ENCODE data around the gene PPFIA2. TPM values are rescaled to one million over a fixed set of nuclear protein-coding genes. Genes with fewer than 3 reads are reported as not detected.

The PPFIA2 gene
- total RNA-seq, 1 experiment from 2014 or later, result not detected

GRCh38 chr12:81224626-81225025, 534.5 kb downstream of the PPFIA2 start:
- no peaks in the 10 kb centered on the region for H3F3A ChIP-seq (ENCODE audit: low read length, unreplicated experiment)
- ChIA-PET POLR2A (ENCODE audit: unreplicated experiment) (no interaction called here), CTCF (no interaction called here)
- no peak for TF ChIP-seq CTCF (conservative IDR thresholded peaks at IDR 0.05; ENCODE audit: low read depth, low read length)
- no TSS peak for BruUV-seq (replicated peaks)
- no peak overlapping the region for H3K9ac ChIP-seq (ENCODE audit: low read length)
- no peaks in the 10 kb centered on the region for H3K27me3 ChIP-seq (ENCODE audit: low read length)
- DNase-seq, result no peak
- H3K36me3 ChIP-seq (ENCODE audit: low read depth, low read length), result no peaks in the 10 kb centered on the region
- ATAC-seq, result no peak
- no peak overlapping the region for H3K4me3 ChIP-seq (ENCODE audit: low read length)
- no peak overlapping the region for H3K4me2 ChIP-seq (ENCODE audit: low read length)
- H3K79me2 ChIP-seq (ENCODE audit: low read length), result no peaks in the 10 kb centered on the region
- no peaks in the 10 kb centered on the region for H3K9me3 ChIP-seq (ENCODE audit: low read length)
- no peaks in the 10 kb centered on the region for H3K9me2 ChIP-seq (replicated peaks; ENCODE audit: low read length)
- no peaks in the 10 kb centered on the region for H4K20me1 ChIP-seq (ENCODE audit: low read length)
- no peak overlapping the region for H3K27ac ChIP-seq (ENCODE audit: low read length)
- H3K4me1 ChIP-seq (ENCODE audit: insufficient read depth, low read length), result no peaks in the 10 kb centered on the region
- H2AFZ ChIP-seq (ENCODE audit: low read length), result no peak overlapping the region
- intact Hi-C loops (cut with micrococcal nuclease), result no loop called here

- Histone ChIP-seq H3K4me3 (ENCODE audit: low read length) (no peak overlapping the region), H3K9me2 (replicated peaks; ENCODE audit: low read length) (no peaks in the 10 kb centered on the region), H3K27ac (ENCODE audit: low read length) (no peak overlapping the region), H3K27me3 (ENCODE audit: low read length) (0 out of 2 replicates have a peak, but pooled peaks cover 5% of the 10 kb centered on the region), H4K20me1 (ENCODE audit: low read length) (no peaks in the 10 kb centered on the region), H2AFZ (ENCODE audit: low read length) (no peak overlapping the region), H3K9ac (ENCODE audit: low read length) (no peak overlapping the region), H3F3A (ENCODE audit: low read length, unreplicated experiment) (no peaks in the 10 kb centered on the region), H3K36me3 (ENCODE audit: low read depth, low read length) (no peaks in the 10 kb centered on the region), H3K9me3 (ENCODE audit: low read length) (no peaks in the 10 kb centered on the region), H3K79me2 (ENCODE audit: low read length) (no peaks in the 10 kb centered on the region), H3K4me1 (ENCODE audit: insufficient read depth, low read length) (no peaks in the 10 kb centered on the region), H3K4me2 (ENCODE audit: low read length) (no peak overlapping the region)
- no peak for ATAC-seq
- ChIA-PET POLR2A (ENCODE audit: unreplicated experiment) (no interaction called here), CTCF (no interaction called here)
- no peak for TF ChIP-seq CTCF (conservative IDR thresholded peaks at IDR 0.05; ENCODE audit: low read depth, low read length)
- TF ChIP-seq EZH2 (IDR thresholded peaks at IDR 0.05; ENCODE audit: low read length, unreplicated experiment), result no peak
- BruUV-seq (replicated peaks), result no TSS peak
- no peak for DNase-seq
- intact Hi-C loops (cut with micrococcal nuclease), result no loop called here
These were observed 536.1 kb downstream of the PPFIA2 start for GRCh38 chr12:81222846-81223592.

- H3F3A ChIP-seq (ENCODE audit: low read length, unreplicated experiment), result no peaks in the 10 kb centered on the region
- H3K9me3 ChIP-seq (ENCODE audit: low read length), result no peaks in the 10 kb centered on the region
- no peaks in the 10 kb centered on the region for H3K9me2 ChIP-seq (replicated peaks; ENCODE audit: low read length)
- H2AFZ ChIP-seq (ENCODE audit: low read length), result no peak overlapping the region
- ATAC-seq (no peak), DNase-seq (no peak)
- no peak overlapping the region for H3K27ac ChIP-seq (ENCODE audit: low read length)
- intact Hi-C loops (cut with micrococcal nuclease), result no loop called here
- no peaks in the 10 kb centered on the region for H3K79me2 ChIP-seq (ENCODE audit: low read length)
- no peak for TF ChIP-seq CTCF (conservative IDR thresholded peaks at IDR 0.05; ENCODE audit: low read depth, low read length)
- TF ChIP-seq EZH2phosphoT487 (IDR thresholded peaks at IDR 0.05; ENCODE audit: borderline replicate concordance, low read length), result no peak
- no peak for TF ChIP-seq EZH2 (IDR thresholded peaks at IDR 0.05; ENCODE audit: low read length, unreplicated experiment)
- H4K20me1 ChIP-seq (ENCODE audit: low read length), result no peaks in the 10 kb centered on the region
- H3K4me2 ChIP-seq (ENCODE audit: low read length), result no peak overlapping the region
- BruUV-seq (replicated peaks), result no TSS peak
- H3K9ac ChIP-seq (ENCODE audit: low read length), result no peak overlapping the region
- CTCF ChIA-PET, result no interaction called here
- POLR2A ChIA-PET (ENCODE audit: unreplicated experiment), result no interaction called here
- H3K27me3 ChIP-seq (ENCODE audit: low read length), result 0 out of 2 replicates have a peak, but pooled peaks cover 6% of the 10 kb centered on the region
- no peak overlapping the region for H3K4me3 ChIP-seq (ENCODE audit: low read length)
- no peaks in the 10 kb centered on the region for H3K36me3 ChIP-seq (ENCODE audit: low read depth, low read length)
- no peaks in the 10 kb centered on the region for H3K4me1 ChIP-seq (ENCODE audit: insufficient read depth, low read length)
These were observed 537.5 kb downstream of the PPFIA2 start for GRCh38 chr12:81221681-81222080.

All from PC-3 (cell line).